Stimulated activated CD4-positive, alpha-beta T cell treated with anti-CD3 and anti-CD28 coated beads, TNF-alpha, amount 100 ng/mL, for 4 hours (primary cell): ENCODE measurements around the gene PDZD11.
"Not testable (repeated sequence)": the region's sequence is repeated elsewhere in the genome, so short reads cannot be mapped to it uniquely, and the experiment has no call there.

ENCODE experiments used
- DNase-seq, 3 experiments: peaks; one replicate each; pipeline ENCODE4 v3.0.0-alpha.2; 2020; ENCODE audit warnings: low read depth in 3 of 3

The PDZD11 gene

DNA sequence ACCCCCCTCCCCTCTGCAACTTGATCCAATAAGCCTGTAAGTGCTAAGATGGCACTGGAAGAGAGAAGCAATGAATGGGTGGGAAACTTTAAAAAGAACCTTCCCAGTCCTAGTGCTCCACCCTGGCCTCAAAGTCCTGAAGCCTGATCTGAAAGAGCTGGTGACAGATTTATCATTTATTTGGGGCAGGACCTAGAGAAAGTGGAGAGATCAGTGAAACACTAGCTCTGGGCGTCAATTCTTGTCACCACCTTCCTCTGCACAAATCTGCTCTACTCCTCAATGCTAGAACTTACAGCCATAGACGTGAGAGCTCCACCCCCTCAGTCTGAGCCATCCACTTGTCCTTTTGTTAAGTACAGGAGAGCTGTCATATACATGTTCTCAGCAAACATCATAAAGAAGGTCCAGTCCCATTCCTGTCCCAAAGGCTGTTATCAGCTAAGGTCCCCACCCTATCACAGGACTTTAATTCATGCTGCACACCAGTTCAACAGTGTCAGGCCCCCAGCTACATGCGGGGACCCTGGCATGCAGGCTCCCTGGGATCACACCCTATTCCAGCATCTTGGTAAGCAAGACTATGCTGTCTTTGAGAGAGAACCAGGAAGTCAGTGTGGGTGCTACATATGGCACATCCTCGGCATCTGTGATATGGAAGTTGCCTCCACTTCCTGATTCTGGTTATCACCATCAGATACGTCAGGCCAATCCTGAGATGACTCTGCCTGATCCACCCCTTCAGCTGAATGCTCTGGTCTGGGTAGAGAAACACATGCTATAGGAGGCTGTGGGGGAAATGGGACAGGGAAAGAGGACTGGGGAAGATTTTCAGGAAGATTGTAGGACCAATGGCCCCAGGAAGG is 32.1 kb downstream of the PDZD11 start:
- DNase-seq: no peak

DNA sequence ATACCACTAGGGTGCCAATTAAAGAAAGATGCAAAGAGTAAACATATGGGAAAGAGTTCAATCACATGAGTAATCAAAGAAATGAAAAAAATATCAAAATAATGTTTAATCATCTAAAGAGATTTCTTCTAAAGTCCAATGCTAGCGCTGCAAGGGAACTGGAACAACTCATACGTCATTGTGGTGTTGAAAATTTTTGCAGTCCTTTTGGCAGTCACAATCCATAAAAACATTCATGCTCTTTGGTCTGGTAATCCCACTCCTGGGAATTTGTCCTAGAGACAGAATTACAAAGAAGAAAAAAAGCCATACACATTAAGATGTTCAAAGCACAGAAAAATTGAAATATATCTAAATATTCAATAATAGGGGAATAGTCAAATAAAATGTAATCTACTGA is 34.3 kb downstream of the PDZD11 start:
- DNase-seq: no peak

DNA sequence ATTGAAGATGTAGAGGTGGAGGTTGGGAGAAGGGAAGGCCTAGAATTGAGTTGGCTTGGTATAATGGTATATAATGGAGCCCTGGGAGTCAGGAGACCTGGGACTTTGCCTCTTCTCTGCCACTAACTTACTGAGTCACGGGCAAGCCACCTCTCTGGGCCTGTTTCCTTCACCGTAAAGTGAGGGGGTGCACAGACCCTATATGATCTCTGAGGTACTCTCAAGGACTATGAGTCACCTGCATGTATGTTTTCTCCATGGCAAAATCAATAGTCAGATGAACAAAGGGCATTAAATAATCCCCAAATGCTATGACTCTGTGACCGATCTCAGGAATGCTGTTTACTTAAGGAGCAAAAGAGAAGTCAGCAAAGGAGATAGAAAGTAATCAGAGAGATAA is 34.8 kb downstream of the PDZD11 start:
- DNase-seq: no peak

DNA sequence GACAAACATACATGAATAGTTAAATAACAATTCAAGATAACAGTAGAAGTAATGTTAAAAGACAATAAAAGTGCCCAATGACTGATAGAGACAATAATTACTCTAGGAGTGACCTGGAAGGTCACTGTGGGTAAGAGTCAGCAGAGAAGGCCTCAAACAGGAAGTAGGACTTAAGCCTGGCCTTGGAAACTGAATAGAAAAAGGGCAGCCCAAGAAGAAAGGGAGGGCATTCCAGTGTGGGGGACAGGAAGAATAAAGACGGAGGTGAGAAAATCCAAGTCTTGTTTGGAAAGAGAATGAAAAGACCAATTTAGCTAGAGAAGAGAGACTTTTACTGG is 35.7 kb downstream of the PDZD11 start:
- DNase-seq: no peak

DNA sequence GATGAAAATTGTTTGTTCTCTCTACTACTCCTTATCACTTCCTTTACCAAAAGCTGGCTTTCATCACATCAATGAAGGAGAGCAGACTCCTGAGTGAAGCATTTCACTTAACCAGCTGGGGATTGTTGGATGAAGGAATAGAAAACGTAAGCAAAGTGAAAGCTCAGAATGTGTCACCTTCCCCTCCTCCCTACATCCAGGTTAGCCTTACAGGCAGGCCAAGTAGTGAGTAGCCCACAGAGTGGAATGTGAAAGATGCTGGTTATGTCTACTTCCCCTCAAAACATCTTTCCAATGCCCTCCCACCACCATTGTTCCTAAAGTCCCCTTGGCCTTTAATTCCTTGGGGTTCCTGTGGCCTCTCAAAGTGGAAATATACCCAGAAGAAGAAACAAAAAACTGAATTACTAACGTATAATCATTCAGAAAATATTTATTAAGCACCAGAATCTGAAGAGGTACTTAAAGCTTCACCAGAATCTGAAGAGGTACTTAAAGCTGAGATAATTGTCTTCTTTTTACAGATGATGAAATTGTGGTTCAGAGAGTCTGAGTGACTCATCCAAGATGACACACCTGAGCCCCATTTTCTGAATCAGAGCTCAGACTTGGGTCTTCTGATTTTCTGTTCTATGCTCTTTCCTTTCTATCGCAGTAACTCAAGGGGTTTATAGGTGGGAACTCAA is 36.2 kb downstream of the PDZD11 start:
- no peak for DNase-seq

DNA sequence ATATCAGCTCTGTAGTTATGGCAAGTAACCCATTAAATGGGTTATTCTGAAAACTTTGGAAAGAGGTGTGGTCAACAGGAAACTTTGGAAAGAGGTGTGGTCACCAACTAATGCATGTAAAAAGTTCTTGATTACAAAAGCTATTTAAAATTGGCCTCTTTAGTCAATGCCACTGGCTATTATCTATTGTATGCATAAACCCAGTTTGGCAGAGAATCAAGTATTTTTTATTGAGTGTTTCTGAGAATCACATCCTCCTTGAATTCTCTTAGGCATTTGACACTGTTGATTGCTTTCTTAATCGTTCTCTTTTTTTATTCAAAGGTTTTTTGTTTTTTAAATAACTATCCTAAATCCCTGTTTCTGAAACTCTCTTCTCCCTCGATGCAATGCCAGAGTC is 37.2 kb downstream of the PDZD11 start:
- no peak for DNase-seq

DNA sequence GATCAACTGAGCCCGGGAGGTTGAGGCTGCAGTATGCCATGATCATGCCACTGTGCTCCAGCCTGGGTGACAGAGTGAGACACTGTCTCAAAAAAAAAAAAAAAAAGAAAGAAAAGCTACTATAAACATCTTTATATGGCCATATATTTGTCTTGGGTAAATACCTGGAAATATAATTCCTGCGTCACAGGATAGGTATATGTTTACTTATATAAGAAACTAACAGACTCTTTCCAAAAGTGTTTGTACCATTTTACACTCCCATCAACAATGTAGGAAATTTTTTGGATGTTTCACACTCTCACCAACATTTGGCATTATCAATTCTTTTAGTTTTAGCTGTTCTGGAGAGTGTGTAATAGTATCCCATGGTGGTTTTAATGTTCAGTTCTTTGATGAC is 42.5 kb downstream of the PDZD11 start:
- DNase-seq: no peak

DNA sequence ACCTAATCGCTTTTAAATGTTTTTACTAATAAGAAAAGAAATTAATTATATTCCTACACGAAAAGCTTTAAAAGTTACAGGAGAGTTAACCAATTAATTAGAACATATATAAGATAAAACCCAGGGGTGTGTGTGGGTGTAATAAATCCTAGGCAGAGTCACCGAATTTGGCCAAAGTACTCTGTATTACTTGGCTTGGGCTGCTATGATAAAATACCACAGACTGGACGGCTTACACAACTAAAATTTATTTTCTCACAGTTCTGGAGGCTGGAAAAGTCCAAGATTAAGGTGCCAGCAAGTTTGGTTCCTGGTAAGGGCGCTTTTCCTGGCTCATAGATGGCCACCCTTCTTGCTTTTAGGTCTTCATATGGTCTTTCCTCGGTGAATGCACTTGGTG is 44.8 kb downstream of the PDZD11 start:
- no peak for DNase-seq

DNA sequence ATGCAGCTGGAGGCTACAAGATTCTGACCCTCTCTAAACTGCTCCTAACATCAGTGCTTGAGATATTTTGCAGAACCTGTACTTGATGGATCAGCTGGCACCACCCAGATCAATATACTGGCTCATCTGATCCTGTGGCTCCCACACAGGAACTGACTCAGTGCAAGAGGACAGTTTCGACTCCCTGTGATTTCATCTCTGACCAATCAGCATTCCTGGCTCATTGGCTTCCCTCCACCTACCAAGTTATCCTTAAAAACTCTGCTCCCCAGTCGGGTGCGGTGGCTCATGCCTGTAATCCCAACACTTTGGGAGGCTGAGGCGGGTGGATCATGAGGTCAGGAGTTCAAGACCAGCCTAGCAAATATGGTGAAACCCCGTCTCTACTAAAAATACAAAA is 46.1 kb downstream of the PDZD11 start:
- DNase-seq: not testable (repeated sequence)

DNA sequence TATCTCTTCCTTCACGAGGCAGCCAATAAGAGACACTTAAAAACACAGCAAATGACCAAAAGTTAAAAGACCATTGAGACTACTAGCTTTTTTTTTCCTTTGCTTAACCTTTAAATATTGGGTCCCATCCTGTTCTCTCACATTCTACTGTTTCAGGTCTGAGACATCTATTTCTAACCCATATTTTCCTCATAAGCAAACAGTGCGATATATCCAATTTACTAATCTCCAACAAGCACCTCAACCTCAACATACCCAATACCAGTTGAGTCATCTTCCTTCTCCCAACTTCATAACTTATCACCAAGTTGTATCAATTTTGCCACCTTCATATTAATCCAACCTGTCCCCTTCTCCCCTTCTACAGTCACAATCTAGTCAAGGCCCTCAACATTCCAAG is 48.2 kb downstream of the PDZD11 start:
- DNase-seq: no peak

DNA sequence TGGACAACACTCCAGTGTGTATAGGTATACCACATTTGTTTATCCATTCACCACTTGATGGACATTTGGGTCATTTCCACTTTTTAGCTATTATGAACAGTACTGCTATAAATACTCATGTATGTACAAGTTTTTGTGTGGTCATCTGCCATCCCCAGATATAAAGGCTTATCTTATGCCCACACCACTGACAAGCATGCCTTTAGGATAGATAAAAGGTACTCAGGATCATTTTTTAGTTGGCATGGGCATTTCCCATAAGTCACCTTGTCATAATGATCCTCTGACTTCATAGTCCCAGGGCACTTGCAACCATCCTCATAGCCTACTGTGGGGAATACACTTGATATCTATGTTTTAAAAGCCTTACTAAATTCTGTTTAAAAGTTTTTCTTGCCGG is 49.0 kb downstream of the PDZD11 start:
- no peak for DNase-seq
